ENCODE results near the gene LRRIQ4.

The LRRIQ4 gene

GRCh38 chr3:169861871-169862270, 49.2 kb downstream of the LRRIQ4 start:
- DNase-seq, result no peak

GRCh38 chr3:169863458-169863899, 50.8 kb downstream of the LRRIQ4 start:
- DNase-seq, result peak; percentile 30 to 48

DNA sequence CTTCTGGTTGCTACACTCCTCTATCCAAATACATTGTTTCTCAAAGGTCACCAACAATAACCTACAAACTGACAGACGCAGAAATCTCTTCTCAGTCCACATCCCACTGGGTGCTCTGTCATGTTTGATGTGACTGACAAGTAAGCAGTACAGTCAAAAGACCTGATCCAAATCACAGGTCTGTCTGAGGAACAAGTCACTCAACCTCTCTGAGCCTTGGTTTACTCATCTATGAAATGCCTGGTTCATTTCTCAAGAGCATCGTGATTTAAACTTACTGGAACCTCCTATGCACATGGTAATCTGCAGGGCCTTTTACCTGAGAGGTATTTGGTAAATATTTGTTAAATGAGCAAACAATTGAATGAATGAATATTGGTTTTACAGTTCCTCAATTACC, 51.6 kb downstream of the LRRIQ4 start:
- DNase-seq, result no peak

GRCh38 chr3:169865176-169865767, 52.6 kb downstream of the LRRIQ4 start:
- DNase-seq, result no peak

GRCh38 chr3:169867584-169868210, 55.0 kb downstream of the LRRIQ4 start:
- DNase-seq, result no peak

DNA sequence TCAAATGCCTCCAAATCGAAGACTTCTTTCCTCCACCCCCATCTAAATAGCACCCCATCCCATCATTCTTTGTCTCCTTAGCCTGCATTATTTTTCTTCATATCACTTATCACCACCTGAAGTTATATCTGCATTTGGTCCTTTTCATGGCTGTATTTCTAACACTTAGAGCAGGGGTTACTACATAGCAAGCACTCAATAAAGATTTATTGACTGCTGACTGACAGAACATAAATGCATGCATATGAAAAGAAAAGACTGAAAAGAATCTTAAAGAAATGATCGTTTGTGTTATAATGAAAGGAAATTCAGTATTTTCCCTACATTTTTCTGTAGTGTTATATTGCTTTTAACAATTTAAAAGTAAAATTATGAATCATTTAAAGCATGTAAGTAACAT, 55.7 kb downstream of the LRRIQ4 start:
- no peak for DNase-seq

- DNase-seq, result no peak
These were observed 57.0 kb downstream of the LRRIQ4 start, which contains the start of gene LRRC31 for GRCh38 chr3:169869484-169870220. TSS of gene LRRC31 (minus strand) at chr3:169869935. CDS start at chr3:169869807, 128 bp downstream.

DNA sequence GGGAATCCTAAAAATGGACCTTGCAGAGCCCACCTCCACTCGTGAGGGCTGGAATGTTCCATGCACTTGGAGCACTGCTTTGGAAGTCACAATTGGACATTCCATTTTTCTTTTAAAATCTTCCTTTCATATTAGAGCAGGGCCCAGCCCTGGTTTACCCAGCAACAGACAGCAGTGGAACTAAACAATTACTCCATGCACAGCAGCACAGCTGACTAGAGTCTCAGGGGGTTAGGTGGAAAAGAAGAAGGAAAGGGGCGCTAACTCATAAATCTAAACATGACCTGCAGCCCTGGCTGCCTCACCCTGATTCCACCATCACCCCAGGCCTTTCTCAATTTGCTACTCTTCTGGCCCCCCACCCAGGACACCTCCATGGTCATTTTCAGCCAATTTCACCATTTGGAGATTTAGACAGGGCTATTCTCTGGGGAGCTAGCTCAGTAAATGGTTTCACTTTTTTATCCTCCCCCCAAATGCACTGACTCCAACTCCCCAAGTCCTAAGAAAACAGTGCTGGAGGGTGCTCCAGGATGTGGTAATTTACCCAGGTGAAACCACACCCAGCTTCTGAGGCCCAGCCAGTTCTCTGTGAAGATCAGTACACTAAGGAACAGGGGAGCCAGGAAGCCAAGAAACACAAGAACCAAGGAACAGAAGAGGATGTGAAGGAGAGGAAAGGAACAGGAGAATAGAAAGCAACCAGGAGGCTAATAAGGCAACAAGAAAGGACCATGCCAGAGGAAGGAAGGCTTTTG, 58.6 kb downstream of the LRRIQ4 start:
- no peak for DNase-seq

DNA sequence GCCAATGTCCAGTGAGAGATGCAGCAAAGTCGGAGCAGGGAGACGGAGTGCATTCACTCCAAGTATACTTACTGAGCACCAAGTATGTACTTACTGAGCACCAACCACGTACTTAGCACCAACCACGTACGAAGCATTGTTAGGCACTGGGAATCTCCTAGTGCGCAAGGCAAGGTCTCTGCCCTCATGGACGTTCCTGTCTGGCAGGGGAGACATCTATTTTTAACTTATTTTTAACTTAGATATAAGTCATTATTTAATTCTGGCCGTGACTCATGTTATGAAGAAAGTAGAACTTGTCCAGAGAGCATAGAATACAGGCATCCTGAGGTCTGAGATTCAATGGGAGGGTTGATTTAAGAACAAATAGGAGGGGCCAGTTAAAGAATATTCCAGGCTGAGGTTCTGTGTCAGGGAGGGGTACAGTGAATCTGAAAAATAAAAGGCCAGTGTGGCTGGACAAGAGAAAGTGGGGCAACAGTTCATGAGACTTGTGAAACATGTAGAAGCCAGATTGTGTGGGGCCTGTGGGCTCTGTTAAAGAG, 66.4 kb downstream of the LRRIQ4 start:
- DNase-seq, result no peak

DNA sequence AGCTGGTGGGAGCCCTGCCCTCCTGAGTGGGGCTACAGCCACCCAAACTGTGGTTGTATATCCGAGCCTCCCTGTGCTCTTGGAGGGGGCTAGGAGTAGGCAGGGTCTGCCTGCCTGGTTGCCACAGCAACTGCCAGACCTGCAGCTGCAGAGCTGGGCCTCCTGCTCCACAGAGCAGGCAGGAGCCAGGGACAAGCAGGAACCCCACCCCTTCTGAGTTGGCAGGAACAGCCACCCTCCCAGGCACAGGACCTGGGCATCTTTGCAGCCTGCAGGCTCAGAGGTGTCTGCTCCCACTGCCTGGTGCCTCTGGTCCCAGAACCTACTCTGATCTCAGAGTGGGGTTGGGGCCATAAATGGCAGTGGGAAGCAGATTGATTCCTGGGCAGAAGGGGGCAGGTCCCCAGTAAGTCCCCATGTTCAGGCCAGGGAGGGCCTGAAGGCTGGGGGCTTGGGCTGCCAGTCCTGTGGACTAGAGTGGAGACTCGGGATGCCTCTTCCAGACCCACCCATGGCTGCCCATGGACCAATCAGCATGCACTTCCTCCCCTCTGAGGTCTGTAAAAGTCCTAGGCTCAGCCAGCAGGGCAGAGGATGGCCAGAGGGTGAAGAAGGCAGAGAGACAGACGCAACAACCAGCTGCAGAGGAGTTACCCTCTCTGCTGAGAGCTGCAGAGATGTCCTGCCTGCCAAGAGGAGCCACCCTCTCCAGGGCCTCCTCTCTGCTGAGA, 67.3 kb downstream of the LRRIQ4 start:
- DNase-seq, result no peak

GRCh38 chr3:169880576-169881250, 68.0 kb downstream of the LRRIQ4 start:
- no peak for DNase-seq

DNA sequence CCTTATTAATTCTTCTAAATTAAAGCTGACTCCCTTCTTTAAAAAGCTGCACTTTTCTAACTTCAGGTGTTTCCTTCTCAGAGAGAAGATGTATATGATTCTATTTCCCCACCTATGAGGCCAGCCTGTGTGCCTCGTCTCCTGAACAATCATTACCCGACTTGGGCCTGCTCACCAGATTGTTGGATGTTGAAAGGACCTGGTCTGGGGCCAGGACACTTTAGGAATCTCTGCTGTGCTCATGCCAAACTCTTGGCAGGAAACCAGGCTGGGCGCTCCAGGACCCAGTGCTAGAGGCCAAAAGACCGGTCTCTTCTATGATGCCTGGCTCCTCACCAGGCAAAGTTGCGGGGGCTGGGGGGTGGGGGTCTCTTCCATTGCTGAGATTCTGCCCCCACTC, 74.0 kb downstream of the LRRIQ4 start:
- DNase-seq, result no peak

Data from SHP77 (cell line).